Panc1 (cell line): ENCODE data around the gene CAMSAP3. TPM values are rescaled to one million over a fixed set of nuclear protein-coding genes. Genes with fewer than 3 reads are reported as not detected.

Experiments
- ATAC-seq: fragments of 200-7000 bp; cut with Tn5 transposase; 2 replicates; pipeline ENCODE4 v1.9.1; 2020; ENCODE audit warnings: mild to moderate bottlenecking, moderate library complexity
- BruUV-seq: library from RNA; stranded (reverse); fragments of 400-500 nt; replicated peaks from 2 replicates; lab custom pipeline; 2021; lab: Mats Ljungman, UMichigan
- CTCF ChIA-PET: fragments of 300-600 bp; sonication (Branson Sonifier 250); formaldehyde crosslinking; loops from one replicate; lab custom pipeline; 2022; ENCODE audit warnings: antibody characterized with exemption; lab: Charles Lee
- POLR2A ChIA-PET: fragments of 300-600 bp; sonication (Branson Sonifier 250); formaldehyde crosslinking; loops from one replicate; lab custom pipeline; 2022; ENCODE audit warnings: antibody characterized with exemption; lab: Charles Lee
- DNase-seq: peaks from one replicate; pipeline ENCODE4 v3.0.0-alpha.2; 2010; ENCODE audit warnings: low read depth, low spot score
- H3K27ac ChIP-seq: 2 replicates; pipeline ENCODE4 v1.5.1; 2011; ENCODE audit warnings: mild to moderate bottlenecking, low read length, inconsistent platforms
- H3K27me3 ChIP-seq: fragments of 200-500 bp; sonication (Bioruptor generic); 2 replicates; pipeline ENCODE4 v1.6.0; 2014; ENCODE audit warnings: low read length, inconsistent platforms; ENCODE audit not compliant: control insufficient read depth, insufficient read depth
- H3K36me3 ChIP-seq: fragments of 200-500 bp; sonication (Bioruptor generic); 2 replicates; pipeline ENCODE4 v1.5.1; 2014; ENCODE audit warnings: inconsistent platforms, mild to moderate bottlenecking, low read length, moderate library complexity; ENCODE audit not compliant: control insufficient read depth, insufficient read depth
- H3K4me1 ChIP-seq: 2 replicates; pipeline ENCODE4 v1.5.1; 2011; ENCODE audit warnings: inconsistent platforms, mild to moderate bottlenecking, low read length, moderate library complexity; ENCODE audit not compliant: control insufficient read depth, insufficient read depth
- H3K4me3 ChIP-seq, 2 experiments: 2 replicates each; pipeline ENCODE4 v1.5.1; 2011 to 2012; ENCODE audit warnings: low read depth in 2 of 2, low read length in 2 of 2, mild to moderate bottlenecking in 2 of 2, inconsistent platforms in 1 of 2, moderate library complexity in 1 of 2
- H3K9me3 ChIP-seq: fragments of 200-500 bp; sonication (Bioruptor generic); 2 replicates; pipeline ENCODE4 v1.5.1; 2014; ENCODE audit warnings: low read depth, mild to moderate bottlenecking, inconsistent platforms, low read length, moderate library complexity; ENCODE audit not compliant: control insufficient read depth, insufficient read depth
- CTCF ChIP-seq: fragments of 450-650 bp; IDR thresholded peaks from 2 replicates; pipeline ENCODE4 v1.5.1; 2017; ENCODE audit warnings: mild to moderate bottlenecking
- POLR2AphosphoS5 ChIP-seq: IDR thresholded peaks from 2 replicates; pipeline ENCODE4 v1.6.1; 2012; ENCODE audit warnings: mild to moderate bottlenecking, low read depth, low read length, moderate library complexity
- REST ChIP-seq, 2 experiments: IDR thresholded peaks; 2 replicates each; pipeline ENCODE4 v1.6.1; 2011 to 2012; ENCODE audit warnings: low read depth in 2 of 2, control low read depth in 1 of 2, low read length in 1 of 2, mild to moderate bottlenecking in 1 of 2, moderate library complexity in 1 of 2; ENCODE audit not compliant: insufficient read depth in 1 of 2
- SIN3A ChIP-seq: IDR thresholded peaks from 2 replicates; pipeline ENCODE4 v1.6.1; 2012; ENCODE audit warnings: low read depth, mild to moderate bottlenecking, low read length, moderate library complexity, borderline replicate concordance; ENCODE audit not compliant: insufficient read depth
- TCF7L2 ChIP-seq: IDR thresholded peaks from 2 replicates; pipeline ENCODE4 v1.6.1; 2011; ENCODE audit warnings: mild to moderate bottlenecking, low read depth, low read length, inconsistent platforms
- in situ Hi-C: cut with HindIII; loops from 2 replicates; pipeline ENCODE4 v1.10.0; 2016; ENCODE audit warnings: low sequenced_read_pairs, low pct_unique_long_range_greater_than_20kb
- intact Hi-C: fragments of 100-400 bp; cut with micrococcal nuclease; formaldehyde crosslinking; loops from one replicate; pipeline ENCODE4 v1.10.0; 2022; ENCODE audit not compliant: unreplicated experiment
- total RNA-seq: library from RNA; stranded (reverse); gene quantifications from one replicate; pipeline ENCODE4 v1.2.1, GENCODE V29; 2021; ENCODE audit not compliant: unreplicated experiment

CAMSAP3 gene
- total RNA-seq, 1 experiment from 2014 or later: 1.7 TPM

- Histone ChIP-seq H3K27ac (no peak overlapping the region), H3K36me3 (no peaks in the 10 kb centered on the region), H3K4me3 (no peak overlapping the region), H3K27me3 (no peaks in the 10 kb centered on the region), H3K9me3 (no peaks in the 10 kb centered on the region), H3K4me1 (no peaks in the 10 kb centered on the region)
- ChIA-PET CTCF (no interaction called here), POLR2A (no interaction called here)
- intact Hi-C loops: no loop called here
- TF ChIP-seq POLR2AphosphoS5: no peak
- in situ Hi-C loops: no loop called here
- no peak for DNase-seq
- no TSS peak for BruUV-seq
- ATAC-seq: peak; percentile 38; the same call in 1 of the 2 replicates
These were observed 22.7 kb downstream of the CAMSAP3 start for GRCh38 chr19:7618348-7618747.

GRCh38 chr19:7618771-7619510, 23.3 kb downstream of the CAMSAP3 start:
- Histone ChIP-seq H3K27ac (no peak overlapping the region), H3K9me3 (no peaks in the 10 kb centered on the region), H3K36me3 (no peaks in the 10 kb centered on the region), H3K4me3 (no peak overlapping the region), H3K4me1 (no peaks in the 10 kb centered on the region), H3K27me3 (no peaks in the 10 kb centered on the region)
- intact Hi-C loops (no loop called here), in situ Hi-C loops (no loop called here)
- CTCF ChIA-PET: no interaction called here
- POLR2A ChIA-PET: no interaction called here
- BruUV-seq: no TSS peak
- no peak for TF ChIP-seq TCF7L2
- no peak for TF ChIP-seq SIN3A
- TF ChIP-seq REST (IDR thresholded peaks at IDR 0.05; ENCODE audit: insufficient read depth in 1 of 2, low read depth in 2 of 2, low read length in 1 of 2): no peak
- no peak for TF ChIP-seq CTCF
- no peak for TF ChIP-seq POLR2AphosphoS5
- ATAC-seq (peak; percentile 30; the same call in 1 of the 2 replicates), DNase-seq (no peak)

DNA sequence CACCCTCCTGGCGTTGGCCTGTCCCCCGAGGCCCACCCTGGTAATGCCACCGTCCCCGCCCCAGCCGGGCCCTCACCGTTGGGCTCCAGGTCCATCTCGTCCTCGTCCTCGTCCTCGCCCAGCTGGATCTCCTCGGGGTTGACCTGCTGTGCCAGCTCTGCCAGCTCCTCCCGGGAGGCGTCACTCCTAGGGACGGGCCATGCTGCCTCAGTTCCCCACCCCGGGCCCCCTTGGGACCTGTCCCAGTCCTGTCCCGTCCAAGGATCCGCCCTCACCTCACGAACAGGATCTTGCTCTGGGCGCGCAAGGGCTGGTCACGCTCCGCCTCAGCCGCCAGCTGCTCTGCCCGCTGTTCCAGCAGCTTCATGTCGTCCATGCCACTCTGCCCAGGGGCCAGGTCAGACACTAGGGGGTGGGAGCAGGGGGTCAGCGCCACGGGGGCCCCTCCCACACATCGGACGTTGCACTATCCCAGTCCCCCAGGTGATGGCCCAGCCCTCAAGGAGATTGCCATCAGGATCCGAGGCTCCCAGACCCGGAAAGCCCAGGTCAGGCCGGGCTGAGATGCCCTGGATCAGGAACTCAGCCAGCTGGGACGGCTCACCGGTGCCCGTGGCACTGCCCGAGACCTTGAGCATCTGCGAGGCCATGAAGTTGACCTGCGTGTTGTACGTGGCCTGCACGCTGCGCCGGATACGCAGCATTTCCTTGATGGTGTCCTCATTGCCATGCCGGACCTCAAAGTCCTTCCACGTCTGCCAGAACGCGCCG, 24.2 kb downstream of the CAMSAP3 start:
- CTCF ChIA-PET: no interaction called here
- no TSS peak for BruUV-seq
- H3K27me3 ChIP-seq: no peaks in the 10 kb centered on the region
- DNase-seq (no peak), ATAC-seq (no peak)
- H3K4me1 ChIP-seq: no peaks in the 10 kb centered on the region
- POLR2A ChIA-PET: no interaction called here
- no peak overlapping the region for H3K27ac ChIP-seq
- H3K9me3 ChIP-seq: no peaks in the 10 kb centered on the region
- no peaks in the 10 kb centered on the region for H3K36me3 ChIP-seq
- TF ChIP-seq TCF7L2 (no peak), CTCF (no peak), POLR2AphosphoS5 (no peak), REST (IDR thresholded peaks at IDR 0.05; ENCODE audit: insufficient read depth in 1 of 2, low read depth in 2 of 2, low read length in 1 of 2) (no peak), SIN3A (no peak)
- intact Hi-C loops (no loop called here), in situ Hi-C loops (no loop called here)
- H3K4me3 ChIP-seq: no peak overlapping the region
